Fibroblast of gingiva (primary cell): ENCODE measurements around the gene MMP15.
"Not testable (repeated sequence)": the region's sequence is repeated elsewhere in the genome, so short reads cannot be mapped to it uniquely, and the experiment has no call there.

ENCODE experiments used
- DNase-seq: peaks from one replicate; pipeline ENCODE4 v3.0.0-alpha.2; 2011; ENCODE audit warnings: low read depth

MMP15 gene

GRCh38 chr16:58086381-58087208 lies 61.0 kb downstream of the MMP15 start:
- DNase-seq = no peak

GRCh38 chr16:58087209-58087913 lies 61.8 kb downstream of the MMP15 start:
- DNase-seq = no peak

- DNase-seq = no peak
Observed at GRCh38 chr16:58088091-58088490, 62.5 kb downstream of the MMP15 start.

- DNase-seq = not testable (repeated sequence)
Observed at GRCh38 chr16:58090396-58090795, 64.8 kb downstream of the MMP15 start.

- no peak for DNase-seq
Observed at GRCh38 chr16:58094026-58094425, 68.5 kb downstream of the MMP15 start.

- no peak for DNase-seq
Observed at GRCh38 chr16:58094791-58095574, 69.4 kb downstream of the MMP15 start.

- not testable (repeated sequence) for DNase-seq
Observed at GRCh38 chr16:58095575-58095960, 70.0 kb downstream of the MMP15 start.

GRCh38 chr16:58096249-58096648 lies 70.7 kb downstream of the MMP15 start:
- no peak for DNase-seq
